GM19025 (cell line): Measurements from ENCODE around the gene KRTAP5-5.
"Not testable (repeated sequence)": the region's sequence is repeated elsewhere in the genome, so short reads cannot be mapped to it uniquely, and the experiment has no call there.

ENCODE experiments used
- ATAC-seq: cut with Tn5 transposase; IDR thresholded peaks from one replicate; pipeline ENCODE4 v1.9.1; 2021; ENCODE audit warnings: mild to moderate bottlenecking, low read depth, moderate library complexity; ENCODE audit not compliant: unreplicated experiment

Gene KRTAP5-5

GRCh38 chr11:1640076-1640946 lies 10.7 kb downstream of the KRTAP5-5 start:
- ATAC-seq = no peak

GRCh38 chr11:1641096-1641495 lies 11.5 kb downstream of the KRTAP5-5 start:
- no peak for ATAC-seq

- no peak for ATAC-seq
Measured at GRCh38 chr11:1642288-1643145, 12.9 kb downstream of the KRTAP5-5 start.

GRCh38 chr11:1643146-1643690 lies 13.6 kb downstream of the KRTAP5-5 start:
- ATAC-seq = no peak

DNA sequence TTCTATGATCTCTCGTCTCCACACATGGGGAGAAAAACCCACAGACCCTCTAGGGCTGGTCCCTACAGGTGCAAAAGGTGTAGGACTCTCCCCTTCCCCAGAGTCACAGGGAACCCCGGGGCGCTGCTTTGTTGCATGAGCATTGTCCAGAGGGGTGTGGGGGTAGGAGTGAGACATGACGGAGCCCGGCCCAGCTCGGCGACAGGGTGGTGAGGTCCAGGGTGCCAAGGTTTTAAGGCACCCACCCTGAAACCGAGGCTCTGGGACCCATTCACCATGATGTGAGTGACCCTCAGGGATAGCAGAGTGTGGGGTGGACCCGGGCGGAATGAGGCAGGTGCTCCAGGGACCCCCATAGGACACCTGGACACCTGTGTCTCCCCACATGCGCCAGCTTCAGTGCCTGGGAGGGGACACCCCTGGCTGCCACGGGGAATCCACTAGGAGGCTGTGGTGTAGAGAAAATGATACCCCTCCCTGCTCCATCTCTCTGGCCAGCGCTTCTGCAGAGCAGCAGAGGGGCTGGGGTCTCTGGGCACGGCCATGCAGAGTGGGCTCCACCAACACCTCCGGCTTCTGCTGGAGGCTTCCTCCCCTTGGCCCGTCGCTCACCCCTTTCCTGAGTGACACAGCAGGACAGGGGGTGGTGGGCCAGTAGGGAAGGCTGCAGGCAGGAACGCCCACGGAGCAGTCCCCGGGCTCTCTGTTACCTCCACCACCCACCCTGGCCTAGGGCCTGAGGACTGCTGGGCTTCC lies 15.2 kb downstream of the KRTAP5-5 start:
- no peak for ATAC-seq

DNA sequence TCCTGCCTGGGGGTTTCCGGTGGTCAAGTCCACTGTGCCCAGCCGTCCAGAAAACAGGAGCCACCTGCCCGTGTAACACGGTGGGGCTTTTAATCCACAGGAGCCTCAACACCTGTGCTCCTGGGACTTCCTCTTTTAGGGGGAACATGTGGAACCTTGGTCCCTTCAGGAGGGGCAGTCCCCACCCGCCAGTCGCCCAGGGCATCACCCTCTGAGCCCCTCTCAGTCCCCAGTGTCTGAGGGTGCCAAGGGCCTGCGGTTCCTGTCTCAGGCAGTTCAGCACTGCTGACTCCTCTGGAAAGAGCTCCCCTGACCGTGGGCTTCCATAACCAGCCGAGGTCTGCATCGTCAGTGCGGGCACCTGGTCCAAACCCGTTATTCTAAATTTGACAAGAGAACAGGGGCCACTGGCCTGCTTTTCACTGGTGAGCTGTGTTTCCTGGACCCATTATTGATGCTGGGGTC lies 15.8 kb downstream of the KRTAP5-5 start:
- ATAC-seq = no peak

- ATAC-seq = not testable (repeated sequence)
Measured at GRCh38 chr11:1646540-1646939, 17.0 kb downstream of the KRTAP5-5 start.

DNA sequence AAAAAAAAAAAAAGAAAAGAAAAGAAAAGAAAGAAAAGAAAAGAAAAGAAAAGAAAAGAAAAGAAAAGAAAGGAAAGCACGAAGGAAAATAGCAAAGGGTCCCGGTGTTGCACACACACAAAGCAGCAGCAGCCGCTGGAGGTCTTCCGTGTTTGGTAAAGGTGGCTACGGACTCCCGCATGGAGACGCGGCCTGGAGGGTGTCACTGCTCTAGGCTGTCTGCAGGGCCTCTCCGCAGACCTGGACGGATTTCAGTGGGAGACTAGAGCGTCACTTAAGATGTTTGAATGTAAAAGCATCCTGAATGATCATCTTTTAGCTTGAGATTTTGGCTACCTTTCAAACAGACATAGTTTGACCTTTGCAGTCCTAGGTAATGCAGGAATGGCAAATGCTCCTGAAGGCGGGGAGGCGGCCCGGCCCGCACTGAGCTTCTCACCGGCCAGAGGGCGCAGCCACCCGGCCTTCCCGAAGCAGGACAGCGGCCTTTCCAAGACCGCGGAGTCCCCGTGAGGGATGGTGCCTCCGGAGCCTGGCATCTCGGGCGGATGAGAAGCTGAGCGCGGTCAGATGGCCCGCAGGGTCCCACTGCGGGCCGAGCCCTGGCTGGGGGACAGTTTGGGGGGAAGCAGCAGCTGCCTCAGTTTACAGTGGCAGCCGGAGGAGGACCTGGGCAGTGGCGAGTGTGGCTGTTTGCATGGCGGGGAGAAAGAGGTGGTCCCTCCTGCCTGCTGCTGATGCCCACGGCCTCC lies 18.5 kb downstream of the KRTAP5-5 start:
- ATAC-seq = no peak

DNA sequence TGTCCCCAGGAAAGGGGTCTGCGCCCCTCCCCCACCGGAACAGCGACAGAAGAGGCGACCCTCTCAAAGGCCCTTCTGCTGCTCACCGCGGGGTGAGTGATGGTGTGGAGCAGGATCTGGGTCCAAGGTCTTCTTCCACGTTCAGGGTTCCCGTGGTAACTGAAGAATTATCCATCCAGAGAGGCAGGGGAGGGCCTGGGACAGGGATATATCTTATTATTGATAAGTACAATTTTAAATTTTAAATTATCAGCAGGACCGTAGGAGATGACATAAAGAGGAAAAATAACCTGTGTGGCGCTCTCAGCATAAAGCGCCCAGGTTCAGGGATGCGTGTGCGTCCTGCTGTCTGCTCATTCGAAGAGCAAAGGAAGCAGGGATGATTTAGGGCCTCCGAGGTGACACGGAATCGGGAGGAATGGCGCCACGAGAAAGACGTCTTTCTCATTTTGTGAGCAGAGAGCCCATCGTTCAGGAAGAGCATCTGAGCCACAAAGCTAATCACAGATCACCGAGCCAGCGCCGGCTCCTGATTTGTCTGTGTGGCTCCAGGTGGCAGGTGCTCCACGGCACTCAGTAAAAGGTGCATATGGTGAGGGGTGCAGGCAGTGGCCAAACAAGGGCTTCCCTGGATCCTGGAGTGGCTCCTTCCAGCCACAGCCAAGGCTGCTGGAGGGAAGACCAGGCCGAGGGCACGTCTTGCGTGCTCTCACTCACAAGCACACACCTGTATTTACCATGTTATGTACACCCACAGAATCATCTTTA lies 19.3 kb downstream of the KRTAP5-5 start:
- no peak for ATAC-seq

DNA sequence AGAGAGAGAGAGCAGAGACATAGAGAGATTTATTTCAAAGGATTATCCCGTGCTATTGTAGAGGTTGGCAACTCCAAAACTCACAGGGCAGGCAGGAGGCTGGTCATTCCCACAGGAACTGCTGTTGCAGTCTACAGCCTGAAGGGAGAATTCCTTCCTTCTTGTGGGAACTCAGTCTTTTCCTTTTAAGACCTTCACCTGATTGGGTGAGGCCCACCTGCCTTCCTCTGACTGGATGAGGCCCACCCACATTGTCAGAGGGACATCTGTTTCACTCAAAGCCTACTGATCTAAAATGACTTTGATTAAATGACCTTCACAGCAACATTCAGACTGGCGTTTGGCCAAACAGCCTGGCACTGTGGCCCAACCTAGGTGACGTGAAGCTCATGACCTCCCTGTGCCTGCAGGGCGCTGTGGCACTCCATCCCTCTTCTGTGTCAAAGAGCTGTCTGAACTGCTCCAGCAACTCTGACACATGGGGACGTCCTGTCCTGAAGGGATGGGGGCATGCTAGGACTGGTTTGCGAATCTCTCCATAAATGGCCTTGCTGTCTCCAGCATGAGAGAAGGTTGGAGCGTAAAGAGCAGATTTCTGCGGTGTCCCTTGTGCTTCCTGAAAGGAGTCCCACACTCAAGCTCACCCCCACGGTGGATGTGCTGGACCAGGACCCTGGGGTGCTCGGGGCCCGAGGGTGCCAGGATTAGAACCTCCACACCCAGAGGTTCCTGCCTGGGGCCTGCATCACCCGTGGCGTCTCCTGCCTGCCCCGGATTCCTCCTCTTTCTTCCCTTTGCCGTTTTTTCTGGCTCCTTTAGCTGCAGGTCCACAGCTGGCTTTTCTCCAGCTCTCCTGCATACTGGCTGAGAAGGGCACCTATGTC lies 20.7 kb downstream of the KRTAP5-5 start:
- ATAC-seq = no peak

- ATAC-seq = no peak
Measured at GRCh38 chr11:1650918-1651262, 21.3 kb downstream of the KRTAP5-5 start.

- no peak for ATAC-seq
Measured at GRCh38 chr11:1651411-1651980, 21.9 kb downstream of the KRTAP5-5 start.

GRCh38 chr11:1652026-1652425 lies 22.5 kb downstream of the KRTAP5-5 start:
- no peak for ATAC-seq

GRCh38 chr11:1652442-1652770 lies 22.8 kb downstream of the KRTAP5-5 start:
- no peak for ATAC-seq

DNA sequence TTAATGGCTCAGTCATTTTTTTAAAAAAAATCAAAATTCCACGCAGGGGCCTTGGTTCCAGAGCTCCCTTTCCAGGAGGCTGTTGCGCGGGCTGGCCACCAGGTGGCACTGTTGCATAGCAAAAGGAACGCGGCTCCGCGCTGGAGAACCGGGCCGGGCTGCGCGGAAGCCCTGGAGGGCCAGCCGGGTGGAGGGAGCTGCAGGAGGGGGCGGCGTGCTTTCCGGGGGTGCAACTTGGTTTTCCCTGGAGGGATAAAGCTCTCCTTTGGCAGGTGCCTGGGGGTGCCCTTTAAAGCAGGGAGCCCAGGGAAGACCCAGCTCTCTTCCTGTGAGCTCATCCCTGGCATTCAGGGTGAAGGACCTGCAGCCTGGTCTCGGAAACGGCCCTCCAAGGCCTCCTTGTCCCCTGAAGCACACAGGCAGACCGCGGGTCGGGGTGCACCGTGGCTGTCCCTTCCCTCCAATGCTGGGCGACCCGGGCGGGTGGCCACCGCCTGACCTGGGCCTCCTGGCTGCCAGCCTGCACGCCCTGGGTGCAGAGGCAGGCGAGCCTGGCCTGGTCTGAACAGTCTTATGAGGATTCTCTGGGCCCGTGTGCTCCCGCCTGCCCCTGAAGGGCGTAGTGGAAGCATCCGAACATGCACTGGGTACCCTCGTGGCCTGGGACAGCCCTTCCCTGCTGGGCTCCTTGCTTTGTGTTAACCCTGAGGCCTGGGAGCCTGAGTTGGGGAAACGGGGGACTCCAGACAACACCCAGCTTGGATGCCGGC lies 23.4 kb downstream of the KRTAP5-5 start:
- ATAC-seq = no peak

- ATAC-seq = no peak
Measured at GRCh38 chr11:1653541-1654387, 24.2 kb downstream of the KRTAP5-5 start.
